Raji (cell line): Measurements from ENCODE around the gene CRTC3.

Experiments used
- POLR2A ChIP-seq: IDR thresholded peaks from 2 replicates; pipeline ENCODE4 v1.6.1; 2011; ENCODE audit warnings: low read depth, low read length, control low read depth; ENCODE audit not compliant: insufficient read depth

The CRTC3 gene

DNA sequence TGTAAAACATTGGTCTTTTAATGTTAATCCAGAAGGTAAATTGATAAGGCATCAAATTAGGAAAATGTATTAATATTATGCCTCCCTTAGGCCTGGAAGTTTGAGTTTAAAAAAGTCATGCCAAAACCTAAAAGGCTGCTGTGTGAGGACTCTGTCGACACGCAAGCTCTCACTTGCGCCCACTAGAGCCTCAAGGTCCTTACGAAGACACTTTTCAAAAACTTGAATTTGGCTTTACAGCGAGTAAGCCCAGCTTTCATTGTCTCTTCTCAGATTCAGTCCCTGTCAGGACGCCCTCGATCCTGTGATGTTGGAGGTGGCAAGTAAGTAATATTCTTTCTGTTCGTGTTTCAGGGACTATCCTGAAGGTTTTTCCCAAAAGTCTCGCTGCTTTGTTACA, 89.7 kb downstream of the CRTC3 start:
- TF ChIP-seq POLR2A, result no peak

GRCh38 chr15:90619939-90620338, 90.2 kb downstream of the CRTC3 start:
- TF ChIP-seq POLR2A, result no peak

DNA sequence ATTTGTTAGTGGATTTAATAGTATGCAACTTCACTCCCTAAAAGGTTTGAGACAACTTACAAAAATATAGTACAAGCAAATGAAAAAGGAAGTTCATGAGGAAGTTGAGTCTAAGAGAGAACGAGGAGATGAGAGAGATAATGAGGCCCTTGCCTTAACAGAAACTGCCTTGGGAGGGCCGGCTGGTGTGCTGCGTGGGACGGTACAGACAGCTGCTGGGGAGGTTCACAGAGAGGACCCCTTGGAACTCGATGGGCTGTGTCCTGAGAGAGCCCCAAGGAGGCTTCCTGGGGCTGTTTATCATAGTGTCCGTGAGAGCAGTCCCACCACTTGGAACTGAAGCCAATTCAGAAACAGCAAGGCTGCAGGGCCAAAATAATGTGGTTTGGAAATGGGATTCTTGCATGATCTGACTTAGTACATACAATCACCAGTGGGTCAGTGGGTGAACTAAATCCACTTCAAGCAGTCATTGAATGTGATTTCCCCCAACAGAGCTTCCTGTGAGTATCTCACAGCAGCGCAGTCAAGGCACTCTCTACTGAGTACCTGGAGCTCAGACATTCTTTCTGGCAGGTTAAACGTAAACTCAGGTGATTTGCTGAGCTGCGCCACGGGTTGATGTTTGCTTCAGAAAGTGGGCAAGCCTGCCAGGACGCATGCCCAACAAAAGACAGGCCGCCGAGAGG, 90.8 kb downstream of the CRTC3 start:
- TF ChIP-seq POLR2A, result no peak

DNA sequence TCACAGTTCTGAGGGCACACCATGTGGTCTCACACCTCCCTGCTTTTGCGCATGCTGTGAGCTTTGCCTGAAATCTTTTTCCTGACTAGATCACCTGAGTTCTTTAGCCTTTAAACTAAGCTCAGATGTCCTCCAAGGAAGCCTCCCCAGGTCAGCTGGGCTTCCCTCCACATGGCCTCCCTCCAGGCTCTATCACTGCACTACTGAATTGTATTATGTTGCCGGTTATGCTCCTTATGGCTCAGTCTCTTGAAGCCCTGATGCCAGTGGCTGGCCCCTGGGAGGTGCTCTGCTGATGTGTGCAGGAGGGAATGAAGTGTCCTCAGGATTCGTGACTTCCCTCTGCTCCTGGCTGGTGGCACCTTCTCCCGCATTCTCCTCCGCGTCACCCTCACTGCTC, 94.1 kb downstream of the CRTC3 start:
- no peak for TF ChIP-seq POLR2A

GRCh38 chr15:90624278-90624981, 94.7 kb downstream of the CRTC3 start:
- TF ChIP-seq POLR2A, result no peak

GRCh38 chr15:90625037-90625436, 95.3 kb downstream of the CRTC3 start:
- no peak for TF ChIP-seq POLR2A

GRCh38 chr15:90629217-90629616, 99.5 kb downstream of the CRTC3 start:
- TF ChIP-seq POLR2A, result no peak

DNA sequence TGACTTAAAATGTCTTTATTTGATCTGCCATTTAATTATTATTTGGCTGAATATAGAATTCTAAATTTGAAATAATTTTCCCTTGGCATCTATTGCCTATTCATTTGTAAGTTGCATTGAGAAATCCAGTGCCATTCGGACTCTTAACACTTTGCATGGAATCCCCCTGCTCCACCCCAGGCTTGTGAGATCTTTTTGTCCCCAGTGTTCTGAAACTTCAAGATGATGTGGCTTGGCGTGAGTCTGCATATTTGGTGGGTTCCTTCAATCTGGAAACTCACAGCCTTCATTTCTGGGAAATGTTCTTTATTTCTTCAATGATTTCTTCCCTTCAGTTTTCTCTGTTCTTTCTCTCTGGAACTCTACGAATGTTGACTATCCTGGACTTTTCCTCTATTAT, 103.6 kb downstream of the CRTC3 start:
- TF ChIP-seq POLR2A, result no peak

DNA sequence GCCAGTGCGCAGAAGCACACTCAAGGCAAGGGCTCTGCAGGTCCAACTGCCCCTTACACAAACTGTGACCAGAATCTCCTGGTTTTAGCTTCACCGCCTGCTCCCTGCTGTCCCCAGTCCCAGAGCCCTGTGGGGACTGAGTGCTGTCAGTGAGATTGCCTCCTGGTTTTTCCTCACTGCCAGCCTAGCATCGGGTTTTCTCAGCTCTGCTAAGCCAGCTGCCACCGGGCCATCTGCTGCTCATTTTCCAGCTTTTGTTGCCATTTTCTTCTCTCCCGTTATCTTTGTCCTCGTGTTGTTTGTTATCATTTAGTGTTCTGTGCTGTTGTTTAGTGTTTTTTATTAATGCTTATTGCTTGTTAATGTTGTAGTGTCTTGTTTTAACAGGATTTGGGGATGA, 108.0 kb downstream of the CRTC3 start:
- no peak for TF ChIP-seq POLR2A

GRCh38 chr15:90638201-90638691, 108.5 kb downstream of the CRTC3 start:
- no peak for TF ChIP-seq POLR2A

GRCh38 chr15:90638963-90639362, 109.2 kb downstream of the CRTC3 start:
- TF ChIP-seq POLR2A, result no peak

DNA sequence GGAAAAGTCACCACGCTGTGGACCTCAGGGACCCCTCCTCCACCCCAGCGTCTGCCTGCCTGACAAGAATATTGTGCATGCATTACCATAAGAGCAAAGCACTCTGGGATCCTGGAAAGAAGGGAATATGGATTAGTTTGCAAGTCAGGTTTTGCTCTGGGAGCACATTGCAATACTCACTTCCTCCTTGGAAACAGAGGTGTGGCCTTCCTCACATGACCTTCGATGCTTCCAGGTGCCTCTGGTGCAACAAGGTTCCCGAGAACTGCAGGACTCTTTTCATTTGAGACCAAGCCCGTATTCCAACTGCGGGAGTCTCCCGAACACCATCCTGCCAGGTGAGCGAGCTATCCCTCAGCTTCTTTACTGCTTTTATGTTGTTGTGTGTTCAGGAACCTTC, 111.1 kb downstream of the CRTC3 start:
- TF ChIP-seq POLR2A, result no peak

DNA sequence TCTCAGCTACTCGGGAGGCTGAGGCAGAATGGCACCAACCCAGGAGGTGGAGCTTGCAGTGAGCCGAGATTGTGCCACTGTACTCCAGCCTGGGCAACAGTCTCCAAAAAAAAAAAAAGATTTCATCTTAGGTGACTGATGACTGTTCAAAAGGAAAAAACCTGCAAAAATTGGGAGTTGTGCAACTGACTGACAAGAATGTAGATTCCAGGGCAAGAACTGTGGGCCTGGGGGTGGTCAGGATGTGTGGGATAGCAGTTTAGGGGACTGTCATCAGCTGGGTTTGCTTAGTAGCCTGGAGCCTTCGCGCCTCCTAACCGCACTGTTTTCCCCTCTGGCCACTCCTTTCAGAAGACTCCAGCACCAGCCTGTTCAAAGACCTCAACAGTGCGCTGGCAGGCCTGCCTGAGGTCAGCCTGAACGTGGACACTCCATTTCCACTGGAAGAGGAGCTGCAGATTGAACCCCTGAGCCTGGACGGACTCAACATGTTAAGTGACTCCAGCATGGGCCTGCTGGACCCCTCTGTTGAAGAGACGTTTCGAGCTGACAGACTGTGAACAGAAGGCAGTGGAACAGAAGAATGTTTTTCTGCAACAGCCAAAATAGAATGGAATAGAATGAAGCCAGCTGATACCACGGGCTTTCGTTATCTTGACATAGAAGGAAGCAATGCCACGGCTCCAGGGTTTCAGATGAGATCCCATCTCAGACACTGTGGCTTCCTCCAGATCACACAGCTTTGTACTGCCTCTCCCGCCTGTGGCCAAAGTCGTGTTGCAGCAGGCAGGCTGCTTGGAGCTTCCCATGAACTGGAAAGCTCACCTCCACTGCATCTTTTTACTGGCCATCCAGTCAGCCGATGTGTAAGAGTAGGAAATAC, 112.1 kb downstream of the CRTC3 start:
- TF ChIP-seq POLR2A, result no peak

- no peak for TF ChIP-seq POLR2A
These were observed 113.0 kb downstream of the CRTC3 start for GRCh38 chr15:90642464-90643300.

DNA sequence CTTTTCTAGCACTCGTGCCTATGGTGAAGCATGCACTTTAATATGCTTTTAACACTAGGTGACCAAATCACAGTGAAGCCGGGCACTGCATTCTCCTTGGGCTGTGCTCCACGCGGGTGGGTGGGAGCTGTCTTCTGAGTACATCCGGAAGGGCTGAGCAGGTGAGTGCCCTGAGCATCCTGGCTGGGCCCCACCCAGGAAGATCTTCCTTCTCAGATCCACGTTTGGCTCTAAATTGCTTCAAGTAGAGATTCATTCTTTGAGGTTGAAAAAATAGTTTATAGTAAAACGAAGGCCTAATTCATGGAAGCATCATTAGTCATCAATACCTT, 113.5 kb downstream of the CRTC3 start:
- TF ChIP-seq POLR2A, result no peak
